RWPE1 (cell line): ENCODE results near the gene DSG2.

Experiments used
- CTCF ChIA-PET: fragments of 350-600 bp; sonication (Branson Sonifier 250); formaldehyde crosslinking; extraction: SDS; loops from one replicate; lab custom pipeline; 2021; lab: Yijun Ruan, JAX
- POLR2A ChIA-PET: fragments of 400-600 bp; formaldehyde crosslinking; extraction: SDS; loops from one replicate; lab custom pipeline; 2020; ENCODE audit warnings: antibody characterized with exemption; ENCODE audit not compliant: low non-redundant PET; lab: Yijun Ruan, JAX
- DNase-seq: peaks from one replicate; pipeline ENCODE4 v3.0.0; 2012; ENCODE audit warnings: low spot score
- H3K27ac ChIP-seq: fragments of 450-650 bp; 2 replicates; pipeline ENCODE4 v1.5.1; 2017
- TF ChIP-seq, protein P1 (sequence below): fragments of 450-650 bp; conservative IDR thresholded peaks from 2 replicates; pipeline ENCODE4 v1.5.1; 2017; ENCODE audit warnings: low read depth, mild to moderate bottlenecking

Gene DSG2

DNA sequence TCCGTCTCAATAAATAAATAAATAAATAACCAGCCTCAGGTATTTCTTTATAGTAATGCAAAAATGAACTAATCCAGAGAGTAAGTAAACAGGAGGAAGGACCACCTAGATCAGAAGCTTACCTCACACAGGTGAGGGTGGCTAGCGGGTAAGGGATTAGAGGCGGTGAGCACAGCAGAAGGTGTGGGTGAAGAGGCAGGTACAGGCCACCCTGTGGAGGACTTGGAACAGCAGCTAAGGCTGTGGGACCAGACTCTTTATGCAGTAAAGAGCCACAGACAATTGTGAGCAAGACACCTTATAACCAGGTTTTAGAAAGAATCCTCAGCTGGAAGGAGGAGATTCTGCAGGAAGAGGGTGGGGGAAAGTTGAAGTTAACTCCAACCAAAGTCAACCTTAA, 59.5 kb downstream of the DSG2 start:
- CTCF ChIA-PET = no interaction called here
- DNase-seq = no peak
- H3K27ac ChIP-seq = no peak overlapping the region
- POLR2A ChIA-PET = no interaction called here
- TF ChIP-seq, protein P1, sequence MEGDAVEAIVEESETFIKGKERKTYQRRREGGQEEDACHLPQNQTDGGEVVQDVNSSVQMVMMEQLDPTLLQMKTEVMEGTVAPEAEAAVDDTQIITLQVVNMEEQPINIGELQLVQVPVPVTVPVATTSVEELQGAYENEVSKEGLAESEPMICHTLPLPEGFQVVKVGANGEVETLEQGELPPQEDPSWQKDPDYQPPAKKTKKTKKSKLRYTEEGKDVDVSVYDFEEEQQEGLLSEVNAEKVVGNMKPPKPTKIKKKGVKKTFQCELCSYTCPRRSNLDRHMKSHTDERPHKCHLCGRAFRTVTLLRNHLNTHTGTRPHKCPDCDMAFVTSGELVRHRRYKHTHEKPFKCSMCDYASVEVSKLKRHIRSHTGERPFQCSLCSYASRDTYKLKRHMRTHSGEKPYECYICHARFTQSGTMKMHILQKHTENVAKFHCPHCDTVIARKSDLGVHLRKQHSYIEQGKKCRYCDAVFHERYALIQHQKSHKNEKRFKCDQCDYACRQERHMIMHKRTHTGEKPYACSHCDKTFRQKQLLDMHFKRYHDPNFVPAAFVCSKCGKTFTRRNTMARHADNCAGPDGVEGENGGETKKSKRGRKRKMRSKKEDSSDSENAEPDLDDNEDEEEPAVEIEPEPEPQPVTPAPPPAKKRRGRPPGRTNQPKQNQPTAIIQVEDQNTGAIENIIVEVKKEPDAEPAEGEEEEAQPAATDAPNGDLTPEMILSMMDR = no peak

DNA sequence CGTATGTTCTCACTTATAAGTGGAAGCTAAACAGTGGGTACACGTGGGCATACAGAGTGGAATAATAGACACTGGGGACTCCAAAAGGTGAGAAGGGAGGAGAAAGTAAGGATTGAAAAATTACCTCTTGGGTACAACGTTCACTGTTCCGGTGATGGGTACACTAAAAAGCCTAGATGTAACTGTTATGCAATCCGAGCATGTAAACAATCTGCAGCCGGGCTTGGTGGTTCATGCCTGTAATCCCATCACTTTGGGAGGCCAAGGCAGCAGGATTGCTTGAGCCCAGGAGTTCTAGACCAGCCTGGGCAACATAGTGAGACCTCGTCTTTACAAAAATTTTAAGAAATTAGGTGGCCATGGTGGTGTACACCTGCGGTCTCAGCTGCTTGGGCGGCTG, 60.6 kb downstream of the DSG2 start:
- CTCF ChIA-PET = interaction anchor here (0.6 kb wide), 1 partner anchor 145 kb away, joined by 3 read pairs; no protein-coding TSS in a partner anchor

DNA sequence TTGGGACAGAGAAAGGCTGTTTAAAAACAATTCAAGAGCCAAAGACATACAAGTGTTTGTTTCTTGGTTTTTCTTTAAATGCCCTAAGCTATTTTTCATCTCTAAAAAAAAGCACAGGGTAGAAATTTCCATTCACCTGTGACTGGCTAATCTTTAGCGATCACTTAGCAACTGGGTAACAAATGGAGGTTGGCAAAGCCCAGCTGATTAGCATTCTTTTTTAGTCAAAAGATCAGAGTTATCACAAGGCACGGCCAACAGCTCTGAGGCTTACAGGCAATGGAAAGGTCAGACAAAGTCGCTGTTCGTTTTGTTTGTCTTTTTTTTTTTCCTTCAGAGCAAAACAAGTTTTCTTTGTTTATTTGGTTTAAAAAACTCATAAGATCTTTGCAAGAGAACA, 64.7 kb downstream of the DSG2 start:
- H3K27ac ChIP-seq = no peak overlapping the region
- ChIA-PET CTCF (interaction anchor here (0.6 kb wide), 2 partner anchors 63 to 410 kb away, joined by 3 to 6 read pairs; no protein-coding TSS in a partner anchor), POLR2A (no interaction called here)
- DNase-seq = no peak
- TF ChIP-seq, protein P1 = no peak

More for the DNA sequence above, 60.6 kb downstream of the DSG2 start:
- POLR2A ChIA-PET = interaction anchor here (0.6 kb wide), 1 partner anchor 18 kb away, joined by 4 read pairs; no protein-coding TSS in a partner anchor
- no peak for DNase-seq
- no peak overlapping the region for H3K27ac ChIP-seq
- TF ChIP-seq, protein P1 = no peak

DNA sequence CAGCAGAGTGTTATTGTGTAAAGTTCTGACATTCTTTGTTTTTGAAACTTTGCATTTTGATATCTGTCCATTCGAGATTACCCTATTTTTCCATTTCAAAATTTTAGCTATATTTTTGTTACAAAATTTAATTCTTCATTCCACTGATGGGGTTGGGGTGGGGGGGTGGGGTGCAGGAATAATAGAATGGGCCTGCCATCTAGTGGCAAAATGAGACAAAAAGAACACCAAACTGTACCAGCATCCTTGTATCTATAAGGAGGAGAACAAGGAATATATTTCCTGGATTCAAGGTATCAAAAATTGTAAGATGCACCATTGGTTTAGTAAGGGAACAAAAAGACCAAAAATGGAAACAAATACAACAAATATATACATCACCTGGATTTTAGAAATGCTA, 65.8 kb downstream of the DSG2 start:
- peak; percentile 20 for DNase-seq
- ChIA-PET CTCF (interaction anchor here (0.9 kb wide), 1 partner anchor 178 kb away, joined by 4 read pairs; no protein-coding TSS in a partner anchor), POLR2A (no interaction called here)
- TF ChIP-seq, protein P1 = peak; percentile 23
- no peak overlapping the region for H3K27ac ChIP-seq

DNA sequence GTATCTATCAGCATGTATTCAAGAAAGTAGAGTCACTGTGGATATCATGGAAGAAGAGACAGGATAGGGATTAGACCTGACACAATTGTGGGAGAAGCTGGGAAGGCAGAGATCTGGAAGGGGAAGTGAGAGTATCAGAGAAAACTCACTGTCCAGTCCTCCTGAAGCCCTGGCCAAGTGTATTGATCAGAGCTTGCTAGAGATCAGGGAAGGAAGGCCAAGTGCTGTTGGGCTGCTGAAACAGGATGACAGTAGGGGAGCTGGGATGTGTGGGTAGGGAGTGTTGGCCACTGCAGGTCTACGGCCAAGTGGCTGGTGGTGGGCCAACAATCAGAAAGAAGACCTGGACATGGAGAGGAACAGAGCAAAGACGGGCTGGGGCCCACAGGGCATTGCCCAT, 67.4 kb downstream of the DSG2 start:
- POLR2A ChIA-PET = no interaction called here
- CTCF ChIA-PET = interaction anchor here (0.6 kb wide), 1 partner anchor 144 kb away, joined by 3 read pairs; no protein-coding TSS in a partner anchor
- TF ChIP-seq, protein P1 = no peak
- no peak for DNase-seq
- H3K27ac ChIP-seq = no peak overlapping the region

DNA sequence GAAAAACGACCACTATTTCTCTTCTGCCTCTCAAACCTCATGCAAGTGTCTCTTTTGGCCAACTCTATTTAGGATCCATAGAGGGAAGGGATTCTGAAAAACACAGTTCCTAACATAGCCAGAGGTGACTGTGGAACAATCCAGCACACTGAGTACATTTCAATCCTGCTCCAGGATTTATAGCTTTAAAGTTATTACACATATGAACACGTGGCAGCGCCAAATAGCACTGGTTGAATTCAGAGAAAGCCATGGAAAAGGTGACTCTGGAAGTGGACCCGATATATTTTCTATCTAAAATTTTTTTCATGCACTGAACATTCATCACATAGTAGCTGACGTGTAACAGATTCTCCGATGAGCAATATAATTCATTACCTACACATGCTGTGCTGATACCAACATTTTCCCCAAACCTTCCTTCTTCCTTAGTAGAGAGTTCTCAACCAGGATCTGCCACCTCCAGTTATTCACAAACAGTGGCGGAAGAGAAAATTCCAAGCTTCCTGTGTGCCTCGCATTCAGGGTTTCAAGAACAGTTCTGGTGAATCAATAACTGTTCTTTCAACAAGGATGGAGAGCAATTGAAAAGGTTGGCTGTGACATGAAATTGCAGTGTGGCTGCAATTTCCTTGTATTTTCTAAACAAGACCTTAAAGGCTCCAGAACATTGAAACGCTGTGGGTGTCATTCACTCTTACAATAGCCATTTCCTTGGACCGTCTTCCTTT, 68.0 kb downstream of the DSG2 start:
- POLR2A ChIA-PET = no interaction called here

More for the DNA sequence above, 68.0 kb downstream of the DSG2 start:
- no peak for DNase-seq
- TF ChIP-seq, protein P1 = no peak
- H3K27ac ChIP-seq = no peak overlapping the region
- CTCF ChIA-PET = interaction anchor here (0.6 kb wide), 1 partner anchor 298 kb away, joined by 3 read pairs; no protein-coding TSS in a partner anchor
